Caco-2 (cell line): Measurements from ENCODE around the gene ARHGDIB. TPM values are rescaled to one million over a fixed set of nuclear protein-coding genes. Genes with fewer than 3 reads are reported as not detected.

Experiments used
- BruUV-seq: library from RNA; stranded (reverse); fragments of 400-500 nt; replicated peaks from 2 replicates; lab custom pipeline; 2021; lab: Mats Ljungman, UMichigan
- CTCF ChIA-PET: fragments of 300-600 bp; sonication (Branson Sonifier 250); formaldehyde crosslinking; loops from one replicate; lab custom pipeline; 2022; ENCODE audit warnings: antibody characterized with exemption; lab: Charles Lee
- POLR2A ChIA-PET: fragments of 300-600 bp; sonication (Branson Sonifier 250); formaldehyde crosslinking; loops from one replicate; lab custom pipeline; 2022; ENCODE audit warnings: antibody characterized with exemption; lab: Charles Lee
- DNase-seq, 2 experiments: peaks; one replicate each; pipeline versions ENCODE4 v3.0.0 to v3.0.0-alpha.2; 2020 to 2022
- H3K27me3 ChIP-seq: replicated peaks from 2 replicates; pipeline ENCODE4 v1.6.0; 2011; ENCODE audit warnings: low read length; ENCODE audit not compliant: control insufficient read depth, insufficient read depth
- H3K36me3 ChIP-seq: 2 replicates; pipeline ENCODE4 v1.5.1; 2011; ENCODE audit warnings: low read length; ENCODE audit not compliant: control insufficient read depth, insufficient read depth
- H3K4me1 ChIP-seq: fragments of 250-450 bp; sonication (Bioruptor Pico); 2 replicates; pipeline ENCODE4 v1.5.1; 2020; ENCODE audit warnings: mild to moderate bottlenecking
- H3K4me3 ChIP-seq: 2 replicates; pipeline ENCODE4 v1.5.1; 2011; ENCODE audit warnings: low read depth, mild to moderate bottlenecking, control low read depth, low read length
- H3K9me3 ChIP-seq: fragments of 250-450 bp; sonication (Bioruptor Pico); 2 replicates; pipeline ENCODE4 v1.5.1; 2020; ENCODE audit warnings: mild to moderate bottlenecking, moderate library complexity
- H3K27ac Mint-ChIP-seq: one replicate; pipeline ENCODE4 v1.8.0; 2022; ENCODE audit warnings: mixed read lengths; ENCODE audit not compliant: unreplicated experiment
- H3K27me3 Mint-ChIP-seq: one replicate; pipeline ENCODE4 v1.8.0; 2022; ENCODE audit warnings: mixed read lengths; ENCODE audit not compliant: insufficient read depth, unreplicated experiment
- H3K36me3 Mint-ChIP-seq: one replicate; pipeline ENCODE4 v1.8.0; 2022; ENCODE audit warnings: mild to moderate bottlenecking, mixed read lengths; ENCODE audit not compliant: insufficient read depth, unreplicated experiment
- H3K4me1 Mint-ChIP-seq: one replicate; pipeline ENCODE4 v1.8.0; 2022; ENCODE audit warnings: low read depth, mixed read lengths; ENCODE audit not compliant: unreplicated experiment
- H3K4me3 Mint-ChIP-seq: one replicate; pipeline ENCODE4 v1.8.0; 2022; ENCODE audit warnings: mild to moderate bottlenecking, moderate library complexity, mixed read lengths; ENCODE audit not compliant: unreplicated experiment
- H3K9me3 Mint-ChIP-seq: one replicate; pipeline ENCODE4 v1.8.0; 2022; ENCODE audit warnings: mixed read lengths; ENCODE audit not compliant: unreplicated experiment
- CTCF ChIP-seq, 2 experiments: fragments of 200-600 bp in 1 of 2; IDR thresholded peaks; 1 replicate in 1 of 2; 2 replicates in 1 of 2; pipeline versions ENCODE4 v1.5.1 to v1.8.0; 2011 to 2022; ENCODE audit warnings: antibody characterized with exemption in 1 of 2, control low read depth in 1 of 2, inconsistent platforms in 1 of 2, low read depth in 1 of 2, low read length in 1 of 2, mild to moderate bottlenecking in 1 of 2, moderate library complexity in 1 of 2; ENCODE audit not compliant: insufficient read depth in 1 of 2, severe bottlenecking in 1 of 2, unreplicated experiment in 1 of 2
- intact Hi-C: fragments of 100-400 bp; cut with micrococcal nuclease; formaldehyde crosslinking; loops from one replicate; pipeline ENCODE4 v1.10.0; 2022; ENCODE audit not compliant: unreplicated experiment
- total RNA-seq: library from RNA; stranded (reverse); gene quantifications from 2 replicates; pipeline ENCODE4 v1.2.3, GENCODE V29; 2022

ARHGDIB gene
- total RNA-seq, 1 experiment from 2014 or later, result 15.9 TPM

DNA sequence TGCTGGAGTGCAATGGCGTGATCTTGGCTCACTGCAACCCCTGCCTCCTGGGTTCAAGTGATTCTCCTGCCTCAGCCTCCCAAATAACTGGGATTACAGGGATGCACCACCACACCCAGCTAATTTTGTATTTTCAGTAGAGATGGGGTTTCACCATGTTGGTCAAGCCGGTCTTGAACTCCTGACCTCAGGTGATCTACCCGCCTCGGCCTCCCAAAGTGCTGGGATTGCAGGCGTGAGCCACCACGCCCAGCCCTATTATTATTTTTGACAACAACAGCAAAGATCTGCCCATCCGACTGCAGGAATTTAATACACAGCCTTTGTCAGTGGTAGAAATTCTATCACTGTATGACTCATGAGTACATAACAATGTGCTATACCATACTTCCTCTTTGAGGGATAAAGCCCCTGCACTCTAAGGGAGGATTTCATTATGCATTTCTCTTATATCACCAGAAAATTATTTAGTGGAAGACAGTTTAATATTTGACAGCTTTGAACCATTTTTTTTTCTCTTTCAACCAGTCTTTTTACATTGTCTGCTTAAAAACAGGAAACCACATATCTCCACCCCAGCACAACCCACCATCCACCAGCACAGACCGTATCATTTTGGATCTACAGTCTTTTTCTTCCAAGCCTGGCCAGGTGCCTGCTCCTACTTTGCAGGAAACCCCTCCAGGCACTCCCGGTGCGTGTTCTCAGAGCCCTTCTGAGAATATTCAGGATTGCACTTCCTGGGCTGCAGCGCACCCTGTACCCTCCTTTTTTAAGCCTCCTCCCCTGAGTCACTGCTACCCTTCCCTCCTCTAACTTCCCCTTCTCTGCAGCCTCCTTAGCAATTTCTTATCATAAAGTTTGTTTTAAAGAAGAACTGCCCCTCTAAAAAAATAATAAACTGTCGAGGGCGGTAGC is 594 bp downstream of the ARHGDIB start:
- no peak overlapping the region for H3K27ac Mint-ChIP-seq
- Histone ChIP-seq H3K27me3 (no peaks in the 10 kb centered on the region), H3K4me1 (no peaks in the 10 kb centered on the region), H3K4me3 (no peak overlapping the region), H3K36me3 (no peaks in the 10 kb centered on the region), H3K9me3 (no peaks in the 10 kb centered on the region)
- POLR2A ChIA-PET, result no interaction called here
- H3K9me3 Mint-ChIP-seq, result no peaks in the 10 kb centered on the region
- no peaks in the 10 kb centered on the region for H3K27me3 Mint-ChIP-seq
- intact Hi-C loops, result no loop called here
- no TSS peak for BruUV-seq
- no peaks in the 10 kb centered on the region for H3K4me1 Mint-ChIP-seq
- no peak for DNase-seq
- CTCF ChIA-PET, result interaction anchor here (0.6 kb wide), 1 partner anchor 320 kb away, joined by 5 read pairs; no protein-coding TSS in a partner anchor
- no peak for TF ChIP-seq CTCF (IDR thresholded peaks at IDR 0.05; ENCODE audit: insufficient read depth in 1 of 2, low read depth in 1 of 2, low read length in 1 of 2, severe bottlenecking in 1 of 2, unreplicated experiment in 1 of 2)
- H3K36me3 Mint-ChIP-seq, result no peaks in the 10 kb centered on the region
- H3K4me3 Mint-ChIP-seq, result no peak overlapping the region

DNA sequence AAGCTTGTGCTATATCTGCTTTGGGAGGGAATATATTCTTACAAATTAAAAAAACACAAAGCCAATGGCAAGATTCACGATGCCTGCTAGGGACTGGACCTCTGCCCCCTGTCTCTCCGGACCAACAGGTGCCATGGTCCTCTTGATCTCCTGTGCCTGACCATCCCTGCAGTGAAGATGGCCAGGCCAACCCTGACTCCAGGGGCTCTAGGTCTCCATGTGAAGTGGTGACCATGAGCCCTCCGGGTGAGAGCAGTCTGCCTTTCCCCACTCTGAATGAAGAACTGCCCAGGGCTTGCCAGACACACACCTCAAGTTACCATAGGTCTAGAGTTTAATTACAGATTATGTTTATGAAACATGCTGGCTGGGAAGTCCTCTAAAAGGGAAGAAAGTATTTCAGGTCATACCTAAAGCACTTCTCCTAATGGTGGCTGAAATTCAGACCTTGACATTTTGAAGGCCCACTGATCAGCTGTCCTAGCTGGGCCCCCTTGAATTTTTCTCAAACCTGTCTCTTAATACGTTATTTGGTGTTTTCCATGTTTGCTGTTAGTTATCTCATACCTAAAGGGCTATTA is 1.4 kb downstream of the ARHGDIB start:
- no peak for TF ChIP-seq CTCF (IDR thresholded peaks at IDR 0.05; ENCODE audit: insufficient read depth in 1 of 2, low read depth in 1 of 2, low read length in 1 of 2, severe bottlenecking in 1 of 2, unreplicated experiment in 1 of 2)
- Mint-ChIP-seq H3K4me3 (no peak overlapping the region), H3K4me1 (no peaks in the 10 kb centered on the region), H3K27me3 (no peaks in the 10 kb centered on the region), H3K36me3 (no peaks in the 10 kb centered on the region), H3K27ac (no peak overlapping the region), H3K9me3 (no peaks in the 10 kb centered on the region)
- Histone ChIP-seq H3K4me1 (no peaks in the 10 kb centered on the region), H3K27me3 (no peaks in the 10 kb centered on the region), H3K4me3 (no peak overlapping the region), H3K9me3 (no peaks in the 10 kb centered on the region), H3K36me3 (no peaks in the 10 kb centered on the region)
- BruUV-seq, result no TSS peak
- ChIA-PET CTCF (no interaction called here), POLR2A (no interaction called here)
- intact Hi-C loops, result no loop called here
- no peak for DNase-seq

DNA sequence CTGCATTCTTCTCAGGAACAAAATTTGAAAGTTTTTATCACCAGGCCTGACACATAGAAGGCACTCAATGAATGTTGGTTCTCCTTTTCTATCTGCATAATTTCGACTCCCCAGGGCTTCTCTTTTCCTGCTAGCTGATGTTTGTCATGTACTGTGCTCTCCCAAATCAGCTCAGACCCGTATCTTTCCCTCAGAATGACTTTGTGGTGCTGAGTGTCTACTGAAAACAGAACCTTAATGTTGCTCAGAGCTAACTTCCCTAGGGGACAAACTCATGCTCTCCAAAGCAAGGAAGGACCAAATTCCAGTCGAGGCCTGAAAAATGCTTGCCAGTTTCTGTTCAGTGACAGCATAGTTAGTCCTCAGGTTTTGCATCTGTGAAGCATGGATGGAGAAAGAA is 1.9 kb downstream of the ARHGDIB start:
- Mint-ChIP-seq H3K27ac (no peak overlapping the region), H3K4me3 (no peak overlapping the region), H3K27me3 (no peaks in the 10 kb centered on the region), H3K9me3 (no peaks in the 10 kb centered on the region), H3K4me1 (no peaks in the 10 kb centered on the region), H3K36me3 (no peaks in the 10 kb centered on the region)
- no peaks in the 10 kb centered on the region for H3K4me1 ChIP-seq
- H3K4me3 ChIP-seq, result no peak overlapping the region
- no peak for TF ChIP-seq CTCF (IDR thresholded peaks at IDR 0.05; ENCODE audit: insufficient read depth in 1 of 2, low read depth in 1 of 2, low read length in 1 of 2, severe bottlenecking in 1 of 2, unreplicated experiment in 1 of 2)
- intact Hi-C loops, result no loop called here
- no peaks in the 10 kb centered on the region for H3K9me3 ChIP-seq
- no peaks in the 10 kb centered on the region for H3K27me3 ChIP-seq
- POLR2A ChIA-PET, result no interaction called here
- CTCF ChIA-PET, result no interaction called here
- no TSS peak for BruUV-seq
- no peak for DNase-seq
- no peaks in the 10 kb centered on the region for H3K36me3 ChIP-seq
